Activated CD8-positive, alpha-beta memory T cell treated with anti-CD3 and anti-CD28 coated beads, Interleukin-2, amount 50 U/mL, for 48 hours (primary cell): ENCODE data around the gene MAPK12.
A peak's percentile ranks its signal among the peaks of the same experiment; 100 is the strongest.

Experiments
- DNase-seq: peaks from one replicate; pipeline ENCODE4 v3.0.0-alpha.2; 2020

The MAPK12 gene

DNA sequence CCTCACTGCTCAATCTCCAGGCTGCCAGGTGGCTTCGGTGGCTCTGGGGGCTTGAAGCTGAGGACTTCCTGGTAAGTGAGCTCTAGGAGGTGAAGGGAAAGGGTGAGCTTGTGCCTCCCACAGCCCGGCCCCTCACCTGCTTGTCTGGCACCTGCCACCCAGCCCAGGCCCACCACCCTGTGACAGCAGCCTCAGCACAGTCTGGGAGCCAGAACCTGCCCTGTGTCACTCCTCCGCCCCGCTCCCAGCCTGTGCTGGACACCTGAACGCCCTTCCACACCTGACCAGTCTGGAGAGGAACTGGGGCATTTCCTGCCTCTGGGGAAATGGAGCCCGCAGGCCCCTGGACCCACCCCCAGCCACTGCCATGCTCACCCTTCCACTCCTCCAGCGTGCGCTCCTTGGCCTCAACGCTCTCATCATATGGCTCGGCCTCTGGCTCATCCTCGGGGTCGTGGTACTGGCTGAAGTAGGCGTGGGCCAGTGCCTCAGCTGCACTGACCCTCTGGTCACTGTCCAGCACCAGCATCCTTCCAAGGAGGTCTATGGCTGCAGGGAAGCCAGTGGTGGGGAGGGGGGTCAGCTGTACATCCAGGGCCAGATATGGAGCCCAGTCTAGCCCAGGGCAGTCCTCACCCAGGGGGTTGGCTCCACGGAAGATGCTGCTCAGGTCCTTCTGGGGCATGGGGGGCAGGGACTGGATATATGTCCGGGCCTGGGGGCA is 3.6 kb upstream of the MAPK12 start:
- no peak for DNase-seq

DNA sequence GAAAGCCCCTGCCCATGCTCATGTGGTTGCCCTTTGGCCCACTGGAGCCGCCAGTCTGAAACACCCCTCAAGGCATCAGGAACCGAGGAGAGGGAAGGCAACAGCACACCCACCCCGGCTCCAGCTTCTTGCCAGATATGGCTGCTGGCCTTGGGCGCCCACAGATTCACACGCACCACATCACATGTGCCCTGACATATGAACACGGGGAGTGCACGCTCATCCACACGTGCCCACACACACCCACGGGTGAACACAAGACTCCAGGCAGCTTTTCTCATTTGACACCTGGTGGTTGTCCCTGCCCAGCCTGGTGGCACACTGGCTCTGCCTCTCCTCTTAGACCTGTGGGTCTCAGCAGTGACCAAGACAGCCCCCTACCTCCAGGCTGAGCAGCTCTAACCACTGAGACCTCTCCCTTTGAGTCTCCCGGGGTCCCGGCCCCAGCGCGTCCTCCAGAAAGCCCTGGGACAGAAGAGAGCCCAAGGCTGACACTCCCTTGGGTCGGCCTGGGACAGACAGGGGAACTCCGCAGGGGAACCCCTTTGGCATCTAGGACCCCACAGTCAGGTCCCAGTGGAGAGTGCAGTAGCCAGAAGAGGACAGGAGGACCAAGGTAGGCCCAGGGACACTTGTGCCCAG is 2.7 kb upstream of the MAPK12 start:
- DNase-seq, result no peak

DNA sequence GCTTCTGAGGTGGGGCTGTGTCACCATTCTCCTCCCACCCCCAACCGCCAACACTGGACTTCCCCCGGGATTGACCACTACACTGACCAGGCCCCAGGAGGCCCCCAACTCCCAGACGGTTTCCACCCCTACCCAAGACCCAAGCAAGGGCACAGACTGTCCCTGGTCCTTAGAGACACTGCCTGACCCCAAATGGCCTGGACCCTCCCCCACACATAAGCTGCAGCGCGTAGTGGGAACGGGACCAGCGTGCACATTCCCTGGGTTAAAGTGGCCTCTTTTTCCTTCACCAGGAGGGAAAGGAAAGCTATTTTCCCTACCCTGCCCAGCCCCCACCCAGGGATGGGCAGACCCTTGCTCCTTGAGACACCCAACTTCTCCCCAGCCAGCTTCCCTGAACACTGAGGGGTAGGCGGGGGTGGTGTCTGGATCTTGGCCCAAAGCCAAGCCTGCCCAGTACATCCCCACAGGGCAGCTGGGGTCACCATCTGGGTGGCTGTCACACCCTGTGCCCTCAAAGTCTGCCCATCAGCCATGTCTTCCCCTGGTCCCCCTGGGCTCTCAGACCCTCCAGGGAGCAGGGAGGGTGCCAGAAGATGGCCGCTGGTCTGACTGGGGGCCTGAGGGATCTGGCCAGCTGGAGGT is 1.6 kb upstream of the MAPK12 start:
- DNase-seq, result no peak

DNA sequence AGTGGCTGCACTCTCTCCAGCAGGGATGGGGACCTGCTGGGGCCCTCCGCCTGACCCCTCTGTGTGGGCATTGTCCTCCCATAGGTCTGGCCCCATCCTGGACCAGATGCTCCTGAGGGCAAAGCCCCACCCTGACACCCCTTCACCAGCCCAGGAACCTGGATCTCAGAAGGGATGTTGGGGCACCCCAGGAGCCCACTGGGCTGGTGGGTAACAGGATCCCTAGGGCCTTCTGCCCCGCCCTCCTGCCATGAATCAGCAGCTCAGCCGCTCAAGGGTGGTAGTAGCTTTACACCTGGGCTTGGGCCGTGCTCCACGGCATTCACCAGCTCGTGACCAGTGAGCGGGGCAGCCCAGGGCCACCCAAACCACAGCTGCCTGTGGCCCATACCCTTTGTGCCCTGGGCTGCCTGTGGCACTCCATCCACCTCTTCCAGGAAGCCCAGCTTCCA is 1.0 kb upstream of the MAPK12 start:
- DNase-seq, result no peak

DNA sequence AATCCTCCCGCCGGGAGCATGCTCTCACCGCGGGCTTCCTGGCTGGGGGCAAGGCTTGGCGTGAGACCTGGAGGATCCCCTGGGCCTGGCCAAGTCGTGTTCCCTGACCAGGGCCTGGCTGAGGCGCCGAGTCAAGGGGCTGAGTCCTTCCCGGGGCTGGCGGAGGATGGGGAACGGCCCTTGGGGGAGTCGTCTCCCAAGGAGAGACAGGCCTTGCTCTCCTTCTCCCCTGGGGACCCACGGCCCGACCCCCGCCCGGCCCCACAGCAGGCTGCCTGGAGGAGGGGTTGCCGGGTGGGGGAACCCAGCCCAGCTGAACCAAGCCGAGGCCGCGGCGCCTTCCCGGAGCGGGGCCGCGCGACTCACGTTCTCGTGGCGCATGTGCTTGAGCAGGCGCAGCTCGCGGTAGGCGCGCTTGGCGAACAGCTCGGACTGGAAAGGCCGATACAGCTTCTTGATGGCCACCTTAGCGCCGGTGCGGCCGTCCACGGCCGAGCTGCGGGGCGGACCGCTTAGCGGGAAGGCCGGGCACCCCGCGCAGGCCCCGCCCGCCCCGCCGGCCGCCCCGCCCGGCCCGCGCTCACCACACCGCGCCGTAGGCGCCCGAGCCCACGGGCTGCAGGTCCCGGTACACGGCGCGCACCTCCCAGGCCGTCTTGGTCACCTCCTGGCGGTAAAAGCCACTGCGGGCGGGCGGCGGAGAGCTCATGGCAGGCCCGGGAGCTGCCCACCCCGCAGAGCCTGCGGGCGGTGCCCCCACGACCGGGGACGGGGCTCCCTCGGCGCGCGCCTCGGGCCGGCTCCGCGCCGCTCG is 475 bp downstream of the MAPK12 start:
- peak; percentile 80 for DNase-seq

DNA sequence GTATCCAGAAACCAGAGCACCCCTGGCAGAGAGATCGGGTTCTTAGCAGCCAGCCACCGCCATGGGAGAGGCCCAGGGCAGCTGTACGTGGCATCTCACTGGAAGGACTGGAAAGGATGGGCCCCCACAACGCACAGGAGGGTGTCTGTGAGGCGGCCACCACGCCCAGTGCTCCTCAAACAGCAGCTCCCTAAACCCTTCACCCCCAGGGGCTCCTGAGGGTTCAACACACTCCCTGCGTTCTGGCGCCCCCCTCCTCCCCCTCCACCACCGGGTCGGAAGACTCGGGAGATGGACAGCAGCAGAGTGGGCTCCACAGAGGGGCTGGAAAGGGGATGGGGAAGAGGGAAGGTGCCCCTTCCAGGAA is 1.1 kb downstream of the MAPK12 start:
- DNase-seq, result no peak

DNA sequence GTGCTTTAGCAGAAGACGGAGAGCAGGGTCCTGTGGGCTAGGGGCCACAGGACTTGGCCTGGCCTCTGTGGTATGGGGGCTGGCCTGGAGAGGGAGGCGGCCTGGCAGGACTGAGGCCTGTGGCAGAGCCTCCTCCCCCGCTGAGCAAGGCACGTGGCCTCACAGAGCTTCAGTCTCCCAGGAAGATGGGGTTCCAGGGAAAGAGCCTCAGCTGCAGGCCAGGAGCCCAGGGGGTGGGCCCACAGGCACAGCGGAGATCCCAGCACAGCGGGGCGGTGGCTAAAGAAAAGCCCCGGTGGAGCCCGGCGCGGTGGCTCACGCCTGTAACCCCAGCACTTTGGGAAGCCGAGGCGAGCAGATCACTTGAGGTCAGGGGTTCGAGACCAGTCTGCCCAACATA is 2.2 kb downstream of the MAPK12 start:
- DNase-seq, result no peak

DNA sequence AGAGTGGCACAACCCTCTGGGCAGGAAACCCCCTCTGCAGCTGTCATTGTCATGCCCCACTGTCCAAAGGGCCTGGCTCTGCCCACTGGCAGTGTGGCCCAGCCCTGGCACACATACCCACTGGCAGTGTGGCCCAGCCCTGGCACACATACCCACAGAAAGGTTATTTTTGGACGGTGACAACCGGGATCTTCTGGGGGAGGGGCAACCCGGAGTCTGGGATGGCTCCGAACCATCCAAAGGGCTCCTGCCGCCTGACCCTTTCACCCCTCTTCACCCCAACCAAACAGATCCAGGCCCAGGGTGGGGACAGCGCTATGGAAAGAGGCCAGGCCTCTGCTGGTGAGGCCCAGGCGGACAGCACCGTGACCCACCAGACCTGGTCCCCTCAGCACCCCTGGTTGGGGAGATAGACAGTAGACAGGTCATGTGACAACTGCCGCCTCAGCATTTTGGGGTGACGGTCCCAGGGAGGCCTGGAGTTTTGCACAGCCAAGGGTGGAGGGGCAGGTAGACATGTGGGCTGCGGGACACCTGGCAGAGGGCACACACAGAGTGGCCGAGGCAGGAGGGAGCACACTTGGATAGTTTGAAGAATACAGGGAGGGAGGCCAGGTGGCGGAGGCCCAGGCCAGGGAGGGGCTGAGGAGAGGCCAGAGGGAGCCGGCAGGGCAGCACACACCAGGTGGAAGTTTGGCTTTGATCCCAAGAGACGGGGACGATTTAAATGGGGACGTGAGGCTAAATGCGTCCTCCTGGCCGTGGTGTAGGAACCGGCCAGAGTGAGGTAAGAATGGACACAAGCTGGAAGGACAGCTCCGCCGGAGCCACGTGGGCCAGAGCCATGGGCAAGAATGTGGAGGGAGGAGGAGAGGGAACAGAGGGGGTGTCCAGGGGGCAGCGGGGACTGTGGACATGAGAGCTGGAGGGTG is 2.9 kb downstream of the MAPK12 start:
- no peak for DNase-seq

DNA sequence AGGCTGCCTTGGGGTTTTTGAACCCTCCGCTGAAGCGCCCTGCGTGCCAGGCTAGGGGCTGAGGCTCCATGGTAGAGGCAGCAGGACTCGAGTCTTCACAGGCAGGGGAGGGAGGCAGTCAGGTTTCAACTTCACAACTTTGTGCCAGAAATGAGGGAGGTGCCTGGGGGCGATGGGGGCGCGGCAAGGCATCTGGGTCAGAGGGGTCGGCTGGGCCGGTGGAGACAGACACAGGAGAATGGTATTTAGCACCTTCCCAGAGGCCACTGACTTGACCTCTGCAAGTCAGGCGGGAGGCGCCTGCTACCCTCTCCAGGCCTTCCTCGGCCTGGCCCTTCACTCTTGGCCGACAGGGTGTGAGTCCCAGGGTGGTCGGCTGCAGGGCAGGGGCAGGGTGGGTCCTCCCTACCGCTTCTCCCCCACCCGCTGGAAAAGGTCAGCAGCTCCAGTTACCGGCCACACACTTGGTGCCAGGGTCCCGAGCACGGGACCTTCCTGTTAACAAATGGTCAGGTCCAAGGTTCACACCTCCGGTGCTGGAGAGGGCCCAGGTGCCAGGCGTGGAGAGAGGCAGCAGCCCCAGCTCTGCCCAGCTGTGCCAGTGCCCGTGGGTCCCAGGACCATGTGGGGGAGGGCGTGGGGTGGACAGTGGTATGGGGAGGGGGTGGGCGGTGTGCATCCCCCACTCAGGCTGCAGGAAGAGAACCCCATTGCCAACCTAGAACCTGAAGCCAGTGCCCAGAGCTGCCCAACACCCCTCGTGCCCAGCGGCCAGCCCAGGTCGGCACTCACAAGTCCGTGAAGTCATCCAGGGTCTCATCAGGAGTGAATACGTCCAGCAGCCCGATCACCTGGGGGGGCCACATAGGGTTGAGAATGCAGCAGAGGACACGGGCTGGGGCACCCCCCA is 3.8 kb downstream of the MAPK12 start:
- no peak for DNase-seq

DNA sequence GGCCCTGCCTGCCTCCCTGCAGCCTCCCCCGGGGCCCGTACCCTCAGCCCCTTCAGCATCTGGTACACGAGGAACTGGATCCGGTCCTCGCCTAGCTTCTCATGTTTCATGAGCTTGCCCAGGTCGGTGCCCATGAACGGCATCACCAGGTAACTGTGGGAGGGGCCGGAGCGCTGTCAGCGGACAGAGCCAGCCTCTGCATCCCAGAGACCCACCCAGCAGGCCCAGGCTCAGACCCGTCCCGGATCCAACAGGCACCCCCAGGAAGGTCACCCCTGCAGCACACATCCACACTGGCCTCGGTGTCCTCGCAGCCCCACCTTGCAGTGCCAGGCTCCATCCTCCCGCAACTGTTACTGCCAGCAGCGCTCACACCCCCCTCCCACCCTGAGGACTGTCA is 4.4 kb downstream of the MAPK12 start:
- DNase-seq, result no peak

DNA sequence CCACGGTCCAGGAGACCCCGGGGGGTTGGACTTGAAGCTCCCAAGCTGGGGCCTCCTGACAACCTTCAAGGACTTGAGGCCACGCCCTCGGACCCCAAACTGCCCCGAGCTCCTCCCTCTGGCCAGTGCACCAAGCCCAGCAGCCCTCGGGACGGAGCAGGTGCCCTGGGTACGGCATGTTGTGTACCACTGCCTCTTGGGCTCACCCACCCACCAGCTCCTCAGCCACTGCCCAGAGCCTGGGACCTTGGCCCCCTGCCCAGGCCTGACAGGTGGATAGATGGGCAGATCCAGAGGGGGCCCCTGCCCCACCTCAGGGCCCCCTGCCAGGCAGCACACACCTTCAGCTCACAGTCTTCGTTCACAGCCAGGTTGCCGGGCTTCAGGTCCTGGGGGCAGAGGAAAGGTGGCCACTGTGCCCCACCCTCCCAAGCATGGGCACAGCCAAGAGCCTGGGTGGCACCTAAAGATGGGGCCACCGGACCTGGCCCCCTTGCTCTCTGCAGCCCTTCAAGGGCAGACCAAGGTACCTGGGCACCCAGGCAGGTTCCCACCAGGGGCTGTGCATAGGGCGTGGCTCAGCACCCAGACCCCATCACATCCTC is 5.1 kb downstream of the MAPK12 start:
- no peak for DNase-seq

DNA sequence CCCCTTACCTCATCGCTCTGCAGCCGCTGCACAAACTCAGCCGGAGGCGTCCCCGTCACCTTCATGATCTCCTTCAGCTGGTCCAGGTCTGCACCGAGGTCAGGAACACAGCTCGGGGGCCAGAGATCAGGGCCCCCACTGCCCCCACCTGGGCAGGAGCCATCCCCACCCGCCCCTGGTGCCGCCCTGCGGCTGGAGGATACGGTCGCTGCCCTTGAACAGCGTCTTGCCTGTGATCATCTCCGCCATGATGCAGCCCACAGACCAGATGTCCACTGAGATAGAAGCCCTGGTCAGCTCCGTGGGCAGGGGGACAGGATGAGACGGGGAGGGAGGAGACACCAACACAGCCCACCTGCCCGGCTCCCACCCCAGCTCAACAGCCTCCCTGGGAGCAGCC is 5.9 kb downstream of the MAPK12 start:
- no peak for DNase-seq

DNA sequence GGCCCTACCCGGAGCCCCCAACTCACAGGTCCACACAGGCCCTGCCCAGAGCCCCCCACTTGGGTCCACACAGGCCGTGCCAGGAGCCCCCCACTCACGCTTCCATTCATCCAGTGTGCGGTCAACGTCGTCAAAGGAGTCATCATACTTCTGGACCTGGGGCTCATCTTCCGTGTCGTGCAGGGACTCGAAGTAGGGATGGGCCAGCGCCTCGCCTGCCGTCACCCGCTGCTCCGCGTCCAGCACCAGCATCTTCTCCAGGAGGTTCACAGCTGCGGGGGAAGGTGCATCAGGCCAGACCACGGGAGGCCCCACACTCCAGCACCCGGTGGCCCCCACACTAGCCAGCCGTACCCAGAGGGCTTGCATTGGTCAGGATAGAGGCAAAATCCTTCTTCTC is 6.4 kb downstream of the MAPK12 start:
- DNase-seq, result no peak

DNA sequence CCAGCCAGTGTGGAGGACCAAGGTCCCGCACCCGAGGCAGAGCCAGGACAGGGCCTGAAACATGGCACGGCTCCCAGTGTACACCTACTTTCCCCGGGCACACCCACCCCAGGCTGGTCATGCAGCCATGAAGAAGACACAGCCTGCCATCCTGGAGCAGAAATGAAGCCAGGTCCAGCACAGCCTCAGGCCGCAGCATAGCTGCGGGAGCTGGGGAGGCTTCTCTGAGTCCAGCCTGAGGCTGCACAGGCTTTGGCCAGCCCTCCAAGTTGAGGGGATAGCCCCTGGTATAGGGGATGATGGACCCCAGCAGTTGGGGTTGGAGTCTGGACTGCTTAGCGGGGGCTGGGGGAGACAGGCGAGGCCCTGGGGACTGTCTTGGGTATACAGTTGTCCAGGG is 7.5 kb downstream of the MAPK12 start:
- DNase-seq, result no peak

DNA sequence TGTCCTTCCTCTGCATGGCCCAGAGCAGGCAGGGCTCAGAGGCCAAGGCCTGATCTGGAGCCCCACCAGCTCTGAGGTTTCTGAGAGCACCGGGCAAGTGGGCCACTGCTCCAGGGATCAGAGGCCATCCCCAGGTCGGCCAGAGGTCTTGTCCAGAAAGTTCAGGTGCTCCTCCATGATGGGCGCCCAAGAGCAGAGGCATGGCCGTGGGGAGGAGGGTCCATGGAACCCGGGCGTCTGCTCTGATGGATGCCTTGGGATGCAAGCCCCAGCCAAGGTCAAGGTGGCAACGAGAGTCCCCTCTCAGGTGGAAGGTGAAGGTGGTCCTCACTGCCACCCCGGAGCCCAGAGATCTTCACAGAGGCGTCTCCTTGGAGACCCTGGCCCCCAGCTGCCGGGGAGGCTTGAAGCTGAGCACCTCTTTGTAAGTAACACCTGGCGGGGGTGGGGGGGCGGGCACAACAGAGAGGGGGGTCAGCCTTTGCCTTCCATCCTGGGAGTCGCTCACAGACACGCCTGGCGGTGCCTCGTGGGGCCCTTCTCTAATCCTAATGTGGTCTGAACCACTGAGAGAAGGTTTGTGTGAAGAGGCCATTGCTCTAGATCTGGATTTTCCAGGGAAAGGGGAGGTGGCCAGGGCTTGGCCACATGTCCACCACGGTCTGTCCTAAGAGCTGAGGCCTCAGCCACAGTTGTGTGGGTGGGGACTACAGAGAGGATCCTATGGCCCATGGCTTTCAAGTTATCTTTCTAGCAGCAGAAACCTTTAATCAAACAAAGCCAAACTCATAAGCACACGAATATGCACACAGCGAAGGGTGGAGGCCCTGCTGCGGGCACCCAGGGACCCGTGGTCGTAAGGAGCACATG is 8.2 kb downstream of the MAPK12 start:
- DNase-seq, result no peak

DNA sequence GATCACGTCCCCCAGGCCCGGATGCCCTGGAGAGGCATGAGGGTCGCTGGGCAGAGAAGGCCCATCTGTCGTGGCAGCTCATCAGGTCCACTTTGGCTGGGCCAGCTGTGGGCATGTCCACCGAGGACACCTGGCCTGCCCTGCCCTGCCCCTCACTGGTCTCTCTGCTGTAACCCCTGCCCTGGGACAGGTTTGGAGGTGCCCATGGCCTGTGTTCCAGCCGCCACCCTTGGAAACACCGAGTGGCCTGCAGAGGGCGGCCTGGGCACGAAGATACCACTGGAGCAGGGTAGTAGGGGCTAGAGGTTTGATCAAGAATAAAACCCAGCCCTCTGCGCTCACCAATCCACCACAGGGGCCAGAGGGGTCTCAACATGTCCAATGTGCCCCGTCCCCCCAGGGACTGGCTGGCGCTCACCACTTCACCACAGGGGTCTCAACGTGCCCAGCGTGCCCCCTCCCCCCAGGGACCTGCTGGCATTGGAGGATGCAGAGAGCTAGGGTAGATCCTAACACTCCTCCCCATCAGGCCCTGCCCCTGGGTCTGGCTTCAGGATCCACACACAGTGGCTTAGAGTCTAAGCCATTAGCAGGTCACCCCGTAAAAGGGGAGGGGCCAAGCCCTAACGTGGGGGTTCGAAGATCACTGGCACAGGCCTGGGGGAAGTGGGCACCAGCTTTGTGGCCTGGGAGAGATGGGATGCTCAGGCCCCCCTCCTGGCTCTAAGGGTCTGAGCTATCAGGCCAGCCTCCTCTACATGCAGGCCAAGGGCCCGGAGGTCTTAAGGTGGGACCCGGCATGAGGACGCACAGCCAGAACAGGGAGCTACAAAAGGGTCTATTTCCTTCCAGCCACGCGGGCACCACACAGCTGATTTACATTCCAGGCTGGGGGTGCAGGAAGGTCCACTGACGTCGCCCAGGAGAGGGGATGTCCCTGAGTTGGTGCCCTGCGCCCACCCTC is 9.1 kb downstream of the MAPK12 start:
- peak; percentile 81 for DNase-seq

DNA sequence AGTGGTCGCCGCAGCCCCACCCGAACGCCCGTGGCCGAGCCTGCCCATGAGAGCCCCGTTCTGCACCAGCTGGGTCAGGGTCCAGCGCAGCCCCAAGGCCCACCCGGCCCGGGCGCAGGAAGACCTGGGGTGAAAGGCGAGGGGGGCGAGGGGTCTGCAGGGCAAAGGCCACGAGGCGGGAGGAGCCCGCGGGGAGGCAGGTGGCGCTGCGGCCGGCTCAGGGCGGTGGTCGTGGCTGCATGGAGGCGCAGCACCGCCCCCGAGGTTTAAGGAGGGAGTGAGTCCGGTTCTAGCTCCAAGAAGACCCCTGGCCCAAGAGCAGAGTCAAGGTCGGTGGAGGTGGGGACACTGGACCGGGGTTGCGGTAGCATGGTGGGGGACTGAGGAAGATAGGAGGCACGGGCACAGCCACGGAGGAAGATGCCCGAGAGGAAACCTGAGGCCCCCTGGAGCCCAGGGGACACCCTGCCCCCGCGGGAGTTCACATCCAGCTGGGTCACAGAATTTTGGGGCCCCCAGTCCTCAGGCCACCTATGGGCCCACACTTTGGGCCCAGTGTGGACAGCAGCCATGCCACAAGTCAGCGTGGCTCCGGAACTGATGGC is 9.9 kb downstream of the MAPK12 start:
- no peak for DNase-seq
